ENCODE results near the gene TMCC2.

DNA sequence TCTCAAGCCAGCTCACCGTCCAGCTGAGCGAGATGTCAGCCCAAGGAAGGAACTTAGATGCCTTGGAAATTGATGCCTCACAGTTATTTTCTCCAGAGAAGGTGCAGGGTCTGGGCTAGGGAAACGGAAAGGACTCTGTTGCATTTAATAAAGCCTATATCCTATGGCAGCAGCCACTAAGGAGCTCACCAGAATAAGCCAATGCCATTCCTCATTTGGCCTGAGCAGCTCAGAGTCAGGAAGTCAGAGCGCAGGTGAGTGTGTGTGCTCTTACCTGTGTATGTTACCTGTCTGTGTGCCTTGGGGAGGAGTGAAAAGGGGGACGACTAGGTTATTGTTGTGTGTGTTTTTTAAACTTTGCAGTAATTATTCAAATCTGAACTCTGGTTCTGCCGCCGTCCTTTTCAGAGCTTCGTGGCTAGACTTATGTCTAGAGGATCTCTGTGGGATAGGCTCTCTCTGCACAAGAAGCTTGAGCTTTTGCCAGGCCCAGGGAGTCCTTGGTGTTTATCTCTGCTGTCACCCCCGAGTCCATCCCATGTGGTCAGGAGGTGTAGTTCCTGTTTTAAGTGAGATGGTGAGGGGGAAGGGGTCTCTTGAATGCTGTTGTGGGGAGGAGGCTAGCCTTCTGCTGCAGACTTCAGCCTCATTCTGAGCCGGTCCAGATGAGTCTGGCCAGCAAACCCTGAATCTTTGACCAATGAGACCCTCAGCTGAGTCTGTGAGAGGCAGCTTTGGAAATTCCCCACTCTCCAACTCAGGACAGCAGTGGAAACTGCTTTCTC lies 2.4 kb downstream of the TMCC2 start:
- TF ChIP-seq POLR2A (IDR thresholded peaks at IDR 0.05; ENCODE audit: low read length) (no peak), GATA1 (IDR thresholded peaks at IDR 0.05; ENCODE audit: low read depth, low read length) (no peak)
